ENCODE data around the gene PRMT3.
"Not testable (repeated sequence)": the region's sequence is repeated elsewhere in the genome, so short reads cannot be mapped to it uniquely, and the experiment has no call there.

Gene PRMT3

GRCh38 chr11:20387261-20388095, at the start of gene PRMT3:
Gene PRMT3, plus strand, starts transcription at chr11:20387716. Its CDS starts 31 bp downstream, at chr11:20387747.
- DNase-seq = peak; percentile 98

GRCh38 chr11:20342347-20343141, 45.0 kb upstream of the PRMT3 start:
- peak; percentile 15 for DNase-seq

GRCh38 chr11:20351136-20351535, 36.4 kb upstream of the PRMT3 start:
- DNase-seq = no peak

GRCh38 chr11:20351751-20352262, 35.7 kb upstream of the PRMT3 start:
- no peak for DNase-seq

GRCh38 chr11:20353829-20354434, 33.6 kb upstream of the PRMT3 start:
- peak; percentile 40 for DNase-seq

GRCh38 chr11:20355221-20356219, 32.0 kb upstream of the PRMT3 start:
- peak; percentile 61 for DNase-seq

- DNase-seq = no peak
These were observed 30.4 kb upstream of the PRMT3 start for GRCh38 chr11:20357150-20357549.

GRCh38 chr11:20360650-20361049, 26.9 kb upstream of the PRMT3 start:
- peak; percentile 55 for DNase-seq

- DNase-seq = no peak
These were observed 25.0 kb upstream of the PRMT3 start for GRCh38 chr11:20362481-20362880.

- no peak for DNase-seq
These were observed 24.4 kb upstream of the PRMT3 start for GRCh38 chr11:20363149-20363499.

- peak; percentile 88 for DNase-seq
These were observed 23.8 kb upstream of the PRMT3 start, which contains the start of gene HTATIP2 for GRCh38 chr11:20363500-20364340. Gene HTATIP2, plus strand, starts transcription at chr11:20363714. Its CDS starts 524 bp downstream, at chr11:20364238.

GRCh38 chr11:20364341-20364792, 23.1 kb upstream of the PRMT3 start:
- DNase-seq = no peak

GRCh38 chr11:20365465-20365864, 22.1 kb upstream of the PRMT3 start:
- not testable (repeated sequence) for DNase-seq

GRCh38 chr11:20367313-20367948, 20.1 kb upstream of the PRMT3 start:
- DNase-seq = peak; percentile 73

- DNase-seq = no peak
These were observed 19.1 kb upstream of the PRMT3 start for GRCh38 chr11:20368438-20368837.

- DNase-seq = no peak
These were observed 17.7 kb upstream of the PRMT3 start for GRCh38 chr11:20369826-20370225.

- no peak for DNase-seq
These were observed 15.4 kb upstream of the PRMT3 start for GRCh38 chr11:20372081-20372626.

GRCh38 chr11:20373147-20373546, 14.4 kb upstream of the PRMT3 start:
- DNase-seq = no peak

- DNase-seq = no peak
These were observed 13.8 kb upstream of the PRMT3 start for GRCh38 chr11:20373568-20374209.
